ENCODE data around the gene CENPU. TPM values are rescaled to one million over a fixed set of nuclear protein-coding genes. Genes with fewer than 3 reads are reported as not detected.

CENPU gene
- total and polyA plus RNA-seq, 2 of the 8 experiments (the other 6 are each of a cell fraction or from before 2014, with no cell fraction given) = 32.1 to 122 TPM

DNA sequence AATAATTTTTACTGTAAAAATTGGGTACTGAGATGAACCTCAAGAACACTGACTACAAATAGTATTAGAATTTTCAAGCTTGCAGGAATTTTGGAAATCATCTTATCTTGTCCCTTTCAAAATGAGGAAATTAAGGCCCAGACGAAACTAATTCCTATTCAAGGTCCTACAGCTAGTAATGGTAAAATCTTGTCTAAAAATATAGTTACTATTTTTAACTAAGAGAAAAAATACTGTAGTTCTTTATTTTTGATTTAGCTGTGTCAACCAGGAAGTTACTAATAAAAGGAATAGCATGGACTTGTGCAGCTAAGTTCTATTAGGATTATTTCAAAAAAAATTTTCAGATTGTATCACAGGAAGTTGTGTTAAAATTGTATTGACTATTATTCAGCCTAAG is 71.7 kb downstream of the CENPU start (continued):
- TF ChIP-seq CTBP2 (IDR thresholded peaks at IDR 0.05; ENCODE audit: borderline replicate concordance, insufficient read depth, insufficient read length, low read length) (no peak), SUZ12 (IDR thresholded peaks at IDR 0.05; ENCODE audit: low read length) (no peak)
- TF ChIP-seq, protein P1, sequence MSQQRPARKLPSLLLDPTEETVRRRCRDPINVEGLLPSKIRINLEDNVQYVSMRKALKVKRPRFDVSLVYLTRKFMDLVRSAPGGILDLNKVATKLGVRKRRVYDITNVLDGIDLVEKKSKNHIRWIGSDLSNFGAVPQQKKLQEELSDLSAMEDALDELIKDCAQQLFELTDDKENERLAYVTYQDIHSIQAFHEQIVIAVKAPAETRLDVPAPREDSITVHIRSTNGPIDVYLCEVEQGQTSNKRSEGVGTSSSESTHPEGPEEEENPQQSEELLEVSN (IDR thresholded peaks at IDR 0.05) = no peak

Data from H1 (cell line).